ENCODE measurements around the gene FCER1G. TPM values are rescaled to one million over a fixed set of nuclear protein-coding genes. Genes with fewer than 3 reads are reported as not detected.

The FCER1G gene
- total and polyA plus RNA-seq, 9 of the 15 experiments (the other 6 are each of a cell fraction or from before 2014, with no cell fraction given) = 0.15 to 0.69 (median 0.31) TPM; not detected in 2

DNA sequence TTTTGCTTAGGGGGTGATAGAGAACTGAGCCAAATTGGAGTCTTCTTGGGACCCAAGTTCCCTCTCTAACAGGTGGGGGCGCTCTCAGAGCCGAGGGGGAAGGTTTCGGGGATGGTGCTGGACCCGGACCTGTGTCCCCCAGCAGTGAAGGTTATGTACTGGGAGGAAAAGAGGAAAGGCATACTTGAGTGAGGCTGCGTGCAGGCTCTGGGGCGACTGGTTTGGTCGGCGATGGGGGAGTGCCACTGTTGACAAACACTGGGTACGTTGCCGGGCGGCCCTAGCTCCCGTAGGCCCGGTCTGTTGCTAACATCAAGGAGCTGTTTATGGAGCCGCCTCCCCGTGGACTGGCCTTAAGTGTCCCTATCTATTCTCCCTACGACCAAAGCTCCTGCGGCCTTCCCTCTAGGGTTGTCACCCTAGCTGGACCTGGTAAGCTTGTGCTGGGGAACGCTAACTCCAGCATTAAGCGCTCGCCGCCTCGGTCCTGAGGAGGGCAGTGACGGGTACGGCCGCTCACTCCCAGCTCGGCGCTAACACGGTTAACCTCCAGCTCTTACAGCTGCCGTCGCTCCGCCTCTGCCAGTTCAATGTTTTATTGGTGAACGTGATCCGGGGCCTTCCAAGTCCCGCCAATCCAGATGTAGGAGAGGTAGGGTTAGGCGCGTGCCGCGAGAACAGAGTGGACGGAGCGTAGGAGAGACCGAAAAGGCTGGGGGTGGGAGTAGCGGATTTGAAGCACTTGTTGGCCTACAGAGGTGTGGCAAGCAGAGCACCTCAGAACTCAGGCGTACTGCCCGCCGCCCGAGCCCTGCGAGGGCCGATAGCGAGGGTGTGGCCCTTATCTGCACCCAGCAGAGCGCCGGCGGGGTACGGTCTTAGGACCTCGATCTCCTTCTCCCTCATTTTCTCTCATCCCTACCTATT, 49.1 kb upstream of the FCER1G start, which contains the start of gene PPOX (continued):
- TF ChIP-seq FIP1L1 (IDR thresholded peaks at IDR 0.05; ENCODE audit: low read depth, low read length, poor library complexity, severe bottlenecking) = no peak
- 0 out of 2 replicates have a peak, but pooled peaks have one; percentile 5 for TF ChIP-seq ATF4 (CRISPR knock-in tag; IDR thresholded peaks at IDR 0.05)
- TF ChIP-seq TARDBP (IDR thresholded peaks at IDR 0.05) = peak; percentile 45
- TF ChIP-seq GATA2 (CRISPR knock-in tag; IDR thresholded peaks at IDR 0.05) = peak; percentile 99
- no peak for TF ChIP-seq MCM2 (IDR thresholded peaks at IDR 0.05; ENCODE audit: low read depth)
- TF ChIP-seq ZNF79 (CRISPR knock-in tag; IDR thresholded peaks at IDR 0.05; ENCODE audit: low read depth) = no peak
- peak in 1 of 2 experiments; percentile 87; a peak in 2 of 4 replicates for TF ChIP-seq NONO (IDR thresholded peaks at IDR 0.05; ENCODE audit: low read depth in 2 of 2, low read length in 1 of 2)
- no peak for TF ChIP-seq ZNF507 (tag; conservative IDR thresholded peaks at IDR 0.05)
- TF ChIP-seq GTF2A2 (tag; IDR thresholded peaks at IDR 0.05) = no peak
- TF ChIP-seq U2AF2 (optimal IDR thresholded peaks at IDR 0.05; ENCODE audit: low read depth, low read length) = no peak
- TF ChIP-seq ATF7 (IDR thresholded peaks at IDR 0.05) = peak; percentile 87
- peak; percentile 68 for TF ChIP-seq MTA1 (IDR thresholded peaks at IDR 0.05; ENCODE audit: borderline replicate concordance)
- no peak for TF ChIP-seq CBX5 (IDR thresholded peaks at IDR 0.05; ENCODE audit: borderline replicate concordance, low read depth)
- peak in 1 of 2 experiments; percentile 22; a peak in 2 of 4 replicates for TF ChIP-seq RAD21 (CRISPR knock-in tag; conservative IDR thresholded peaks at IDR 0.05 in 1 of 2, IDR thresholded peaks at IDR 0.05 in 1 of 2)
- peak; percentile 21; the same call in 1 of the 2 replicates for TF ChIP-seq HDAC2 (IDR thresholded peaks at IDR 0.05)
- peak; percentile 14; the same call in 1 of the 2 replicates for TF ChIP-seq RREB1 (CRISPR knock-in tag; IDR thresholded peaks at IDR 0.05)
- TF ChIP-seq ZNF224 (CRISPR knock-in tag; IDR thresholded peaks at IDR 0.05) = no peak
- peak; percentile 97 for TF ChIP-seq PML (IDR thresholded peaks at IDR 0.05; ENCODE audit: low read length)
- peak; percentile 31; the same call in 1 of the 2 replicates for TF ChIP-seq JUN (IDR thresholded peaks at IDR 0.05; ENCODE audit: borderline replicate concordance, low read depth, low read length)
- TF ChIP-seq JUN (CRISPR knock-in tag; IDR thresholded peaks at IDR 0.05; ENCODE audit: borderline replicate concordance) = peak; percentile 59; the same call in 1 of the 2 replicates
